Measurements from ENCODE around the gene PBXIP1. TPM values are rescaled to one million over a fixed set of nuclear protein-coding genes. Genes with fewer than 3 reads are reported as not detected.
A peak's percentile ranks its signal among the peaks of the same experiment; 100 is the strongest.

Gene PBXIP1
- total and polyA plus RNA-seq, 10 of the 15 experiments (the other 5 are each of a cell fraction or from before 2014, with no cell fraction given): 0.63 to 25.6 (median 15.4) TPM

- H3K4me3 ChIP-seq: peak overlapping the region; percentile 98
- FAIRE-seq (peak; percentile 23), ATAC-seq (peak; percentile 57), DNase-seq (ENCODE audit: low read depth, low spot score) (peak; percentile 41)
- H3K27ac ChIP-seq (ENCODE audit: control insufficient read depth, insufficient read depth): peak overlapping the region; percentile 79
- no peaks in the 10 kb centered on the region for H3K27me3 ChIP-seq (replicated peaks in 1 of 2; ENCODE audit: control insufficient read depth in 2 of 2, insufficient read depth in 2 of 2, low read length in 1 of 2)
- ChIA-PET RAD21 (ENCODE audit: unreplicated experiment) (interaction anchor here (0.8 to 2.1 kb wide), 11 partner anchors 13 to 122 kb away, joined by 3 to 24 read pairs (median 7); partner anchors contain the start of genes FLAD1, PBXIP1 and SHC1), CTCF (interaction anchor here (0.6 to 11.0 kb wide), 13 partner anchors 9 to 134 kb away, joined by 3 to 226 read pairs (median 6); partner anchors contain the start of genes CKS1B, FLAD1, KCNN3 and PBXIP1), POLR2A (interaction anchor here (0.5 to 3.4 kb wide), 10 partner anchors 16 to 279 kb away, joined by 3 to 36 read pairs (median 4); partner anchors contain the start of genes ADAM15, CKS1B, FLAD1 and PMVK), SMC1A (ENCODE audit: uncharacterized antibody, unreplicated experiment) (interaction anchor here (0.8 to 8.1 kb wide), 7 partner anchors 16 to 84 kb away, joined by 3 to 69 read pairs (median 4); partner anchors contain the start of gene FLAD1)
- no peaks in the 10 kb centered on the region for H3K9me3 ChIP-seq (replicated peaks; ENCODE audit: control insufficient read depth, insufficient read depth, low read length)
- no peaks in the 10 kb centered on the region for H4K20me1 ChIP-seq (ENCODE audit: control insufficient read depth, insufficient read depth)
- H3K79me2 ChIP-seq (ENCODE audit: control insufficient read depth, insufficient read depth, low read length): peaks cover 36% of the 10 kb centered on the region
- no peaks in the 10 kb centered on the region for H3K36me3 ChIP-seq (ENCODE audit: control insufficient read depth in 2 of 2, insufficient read depth in 2 of 2, low read length in 1 of 2)
- H3K4me2 ChIP-seq (ENCODE audit: control insufficient read depth, insufficient read depth): peak overlapping the region; percentile 36
- peak overlapping the region; percentile 66; the same call in 1 of the 2 replicates for H3K9ac ChIP-seq (ENCODE audit: control insufficient read depth, insufficient read depth, low read length)
- under 1% methylated on average over 37 of the region's 43 CpGs for WGBS (ENCODE audit: insufficient coverage, insufficient replicate concordance, low lambda C conversion rate, missing lambda C conversion rate)
- peak overlapping the region; percentile 79 for H2AFZ ChIP-seq (ENCODE audit: control insufficient read depth, low read depth, low read length)
- peaks cover 29% of the 10 kb centered on the region for H3K4me1 ChIP-seq (ENCODE audit: control insufficient read depth, insufficient read depth, low read length)
- intact Hi-C loops (cut with micrococcal nuclease; ENCODE audit: unreplicated experiment): loop anchor here (2.0 to 5.0 kb wide), 2 partner anchors 39 to 64 kb away; partner anchors contain the start of genes PMVK and PYGO2
- in situ Hi-C loops (cut with MboI): no loop called here
- BruUV-seq (replicated peaks): no TSS peak
- no peak for TF ChIP-seq POLR2AphosphoS2 (IDR thresholded peaks at IDR 0.05; ENCODE audit: low read depth, low read length)
- TF ChIP-seq LARP7 (IDR thresholded peaks at IDR 0.05): peak; percentile 69
- TF ChIP-seq MAX (IDR thresholded peaks at IDR 0.05; ENCODE audit: low read depth, low read length): peak; percentile 47; the same call in 1 of the 2 replicates
- TF ChIP-seq IRF5 (IDR thresholded peaks at IDR 0.05; ENCODE audit: borderline replicate concordance): no peak
- TF ChIP-seq CEBPZ (IDR thresholded peaks at IDR 0.05; ENCODE audit: low read depth, low read length): no peak
- peak; percentile 74 to 76 for TF ChIP-seq IKZF2 (IDR thresholded peaks at IDR 0.05)
- TF ChIP-seq STAT3 (IDR thresholded peaks at IDR 0.05; ENCODE audit: low read depth, low read length): 0 out of 2 replicates have a peak, but pooled peaks have one; percentile 57
- no peak for TF ChIP-seq SREBF2 (IDR thresholded peaks at IDR 0.05; ENCODE audit: low read length)
- peak; percentile 93 for TF ChIP-seq E4F1 (IDR thresholded peaks at IDR 0.05; ENCODE audit: borderline replicate concordance, partially characterized antibody)
- 0 out of 2 replicates have a peak, but pooled peaks have one; percentile 59 for TF ChIP-seq ASH2L (IDR thresholded peaks at IDR 0.05; ENCODE audit: borderline replicate concordance, low read depth)
- 0 out of 2 replicates have a peak, but pooled peaks have one; percentile 16 for TF ChIP-seq TCF3 (IDR thresholded peaks at IDR 0.05; ENCODE audit: borderline replicate concordance, insufficient read depth, low read depth, low read length)
- 0 out of 4 replicates have a peak, but pooled peaks of 1 of the 2 experiments have one; percentile 53 for TF ChIP-seq SRF (IDR thresholded peaks at IDR 0.05; ENCODE audit: low read depth in 2 of 2, low read length in 2 of 2)
- no peak for TF ChIP-seq MTA3 (IDR thresholded peaks at IDR 0.05; ENCODE audit: borderline replicate concordance, low read length)
- no peak for TF ChIP-seq POU2F2 (IDR thresholded peaks at IDR 0.05; ENCODE audit: borderline replicate concordance, low read depth, low read length)
- TF ChIP-seq ZZZ3 (IDR thresholded peaks at IDR 0.05; ENCODE audit: control insufficient read depth, insufficient read length, low read depth): no peak
Observed at GRCh38 chr1:155000726-155001424, 45.0 kb upstream of the PBXIP1 start.
